GM12878 (cell line): ENCODE measurements around the gene TUBB1. TPM values are rescaled to one million over a fixed set of nuclear protein-coding genes. Genes with fewer than 3 reads are reported as not detected.
A peak's percentile ranks its signal among the peaks of the same experiment; 100 is the strongest.

Experiments
- BACH1 ChIP-seq: fragments of 450-650 bp; IDR thresholded peaks from 2 replicates; pipeline ENCODE4 v1.6.1; 2017; ENCODE audit warnings: mild to moderate bottlenecking, borderline replicate concordance
- CBX5 ChIP-seq: sonication (generic); IDR thresholded peaks from 2 replicates; pipeline ENCODE4 v1.6.1; 2016; ENCODE audit warnings: low read depth, moderate library complexity, mild to moderate bottlenecking, inconsistent platforms
- ELK1 ChIP-seq: IDR thresholded peaks from 2 replicates; pipeline ENCODE4 v1.6.1; 2012; ENCODE audit warnings: low read depth, low read length, improper control_type of control experiment
- IKZF2 ChIP-seq, 2 experiments: fragments of 450-650 bp; IDR thresholded peaks; 2 replicates each; pipeline ENCODE4 v1.6.1; 2017; ENCODE audit warnings: mild to moderate bottlenecking in 2 of 2, moderate library complexity in 2 of 2
- NBN ChIP-seq: fragments of 450-650 bp; IDR thresholded peaks from 2 replicates; pipeline ENCODE4 v1.6.1; 2016
- POU2F2 ChIP-seq: IDR thresholded peaks from 3 replicates; pipeline ENCODE4 v1.6.1; 2011; ENCODE audit warnings: low read depth, mild to moderate bottlenecking, low read length, borderline replicate concordance
- RAD51 ChIP-seq: fragments of 450-650 bp; IDR thresholded peaks from 2 replicates; pipeline ENCODE4 v1.6.1; 2016; ENCODE audit warnings: moderate library complexity, mild to moderate bottlenecking, inconsistent platforms
- RCOR1 ChIP-seq: conservative IDR thresholded peaks from 2 replicates; pipeline ENCODE4 v1.6.1; 2012; ENCODE audit warnings: low read depth, low read length, improper control_type of control experiment
- ZNF274 ChIP-seq: IDR thresholded peaks from one replicate; pipeline ENCODE4 v1.8.0; 2011; ENCODE audit not compliant: insufficient read length, insufficient read depth
- polyA plus RNA-seq, 11 experiments: library from polyadenylated mRNA; depleted of rRNA in 4 of 11; unstranded in 6 of 11; stranded (reverse) in 5 of 11; fragments of >200 nt; fragmentation: Nextera tagmentation in 4 of 11; fragmentation: Illumina TruSeq in 1 of 11; extraction: Ambion mirVana in 4 of 11; extraction: Trizol in 1 of 11; gene quantifications; 1 replicate in 1 of 11; 2 replicates in 10 of 11; pipeline versions ENCODE4 v1.2.1 to v1.2.3, GENCODE V29; 2011 to 2016; ENCODE audit warnings: inconsistent platforms in 2 of 11, missing spikeins in 2 of 11, low read depth in 1 of 11
- total RNA-seq, 4 experiments: library from RNA; depleted of rRNA in 3 of 4; stranded (reverse); fragments of >200 nt in 3 of 4; fragmentation: Illumina TruSeq in 1 of 4; extraction: Trizol in 1 of 4; gene quantifications; 2 replicates each; pipeline versions ENCODE4 v1.2.1 to v1.2.3, GENCODE V29; 2013 to 2021
- TF ChIP-seq, protein P1 (sequence below): fragments of 450-650 bp; IDR thresholded peaks from 2 replicates; pipeline ENCODE4 v1.6.1; 2018; ENCODE audit warnings: borderline replicate concordance, mild to moderate bottlenecking; ENCODE audit not compliant: partially characterized antibody
- TF ChIP-seq, protein P2 (sequence below): fragments of 450-650 bp; IDR thresholded peaks from 2 replicates; pipeline ENCODE4 v1.6.1; 2016; ENCODE audit warnings: mild to moderate bottlenecking, moderate library complexity, borderline replicate concordance

The TUBB1 gene
- total and polyA plus RNA-seq, 10 of the 15 experiments (the other 5 are each of a cell fraction or from before 2014, with no cell fraction given) = 0.02 to 0.20 (median 0.06) TPM; not detected in 3

DNA sequence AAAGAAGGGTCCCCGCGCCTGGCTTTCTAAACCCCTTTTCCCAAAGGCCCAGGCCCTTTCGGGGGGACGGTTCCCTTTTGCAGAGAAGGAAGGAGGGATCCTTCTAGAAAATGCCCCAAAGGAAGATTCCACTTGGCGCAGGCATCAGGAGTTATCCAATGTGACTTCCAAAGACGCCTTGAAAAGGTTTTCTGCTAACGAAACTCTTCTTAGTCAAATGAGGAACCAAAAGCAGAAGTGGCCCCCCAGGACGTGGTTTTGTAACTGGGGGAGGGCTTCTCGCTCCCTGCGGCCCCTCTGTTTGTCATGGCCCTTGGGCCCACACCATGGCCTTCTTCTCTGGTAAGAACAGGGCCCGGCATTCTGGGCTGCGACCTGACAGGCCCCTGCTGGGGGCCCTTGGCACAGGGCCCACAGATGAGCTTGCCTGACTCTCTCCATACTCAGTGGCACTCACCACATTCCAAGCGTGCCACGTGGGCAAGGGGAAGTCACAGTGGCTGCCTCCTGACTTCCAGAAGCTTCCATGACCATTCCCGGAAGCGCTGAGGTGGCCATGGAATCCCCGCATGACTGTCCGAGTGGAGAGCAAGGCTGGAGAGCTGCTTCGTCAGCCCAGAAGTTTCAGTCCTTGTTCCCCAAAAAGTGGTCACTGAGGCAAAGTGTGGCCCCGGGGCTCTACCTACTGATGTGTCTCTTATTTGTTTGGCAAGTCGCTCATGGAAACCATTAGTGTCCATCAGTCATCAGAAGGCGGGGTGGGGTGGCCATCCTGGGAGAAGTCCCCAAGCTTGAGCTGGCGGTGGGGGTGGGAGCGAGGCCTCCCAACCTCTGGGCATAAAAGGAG lies 11.3 kb upstream of the TUBB1 start (continued):
- peak; percentile 58; the same call in 1 of the 2 replicates for TF ChIP-seq CBX5
- peak; percentile 93 for TF ChIP-seq NBN
- TF ChIP-seq, protein P1, sequence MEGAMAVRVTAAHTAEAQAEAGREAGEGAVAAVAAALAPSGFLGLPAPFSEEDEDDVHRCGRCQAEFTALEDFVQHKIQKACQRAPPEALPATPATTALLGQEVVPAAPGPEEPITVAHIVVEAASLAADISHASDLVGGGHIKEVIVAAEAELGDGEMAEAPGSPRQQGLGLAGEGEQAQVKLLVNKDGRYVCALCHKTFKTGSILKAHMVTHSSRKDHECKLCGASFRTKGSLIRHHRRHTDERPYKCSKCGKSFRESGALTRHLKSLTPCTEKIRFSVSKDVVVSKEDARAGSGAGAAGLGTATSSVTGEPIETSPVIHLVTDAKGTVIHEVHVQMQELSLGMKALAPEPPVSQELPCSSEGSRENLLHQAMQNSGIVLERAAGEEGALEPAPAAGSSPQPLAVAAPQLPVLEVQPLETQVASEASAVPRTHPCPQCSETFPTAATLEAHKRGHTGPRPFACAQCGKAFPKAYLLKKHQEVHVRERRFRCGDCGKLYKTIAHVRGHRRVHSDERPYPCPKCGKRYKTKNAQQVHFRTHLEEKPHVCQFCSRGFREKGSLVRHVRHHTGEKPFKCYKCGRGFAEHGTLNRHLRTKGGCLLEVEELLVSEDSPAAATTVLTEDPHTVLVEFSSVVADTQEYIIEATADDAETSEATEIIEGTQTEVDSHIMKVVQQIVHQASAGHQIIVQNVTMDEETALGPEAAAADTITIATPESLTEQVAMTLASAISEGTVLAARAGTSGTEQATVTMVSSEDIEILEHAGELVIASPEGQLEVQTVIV = peak; percentile 43
- TF ChIP-seq IKZF2 (IDR thresholded peaks at IDR 0.05) = peak; percentile 99
- no peak; the same call in none of the 2 replicates for TF ChIP-seq BACH1
- TF ChIP-seq, protein P2, sequence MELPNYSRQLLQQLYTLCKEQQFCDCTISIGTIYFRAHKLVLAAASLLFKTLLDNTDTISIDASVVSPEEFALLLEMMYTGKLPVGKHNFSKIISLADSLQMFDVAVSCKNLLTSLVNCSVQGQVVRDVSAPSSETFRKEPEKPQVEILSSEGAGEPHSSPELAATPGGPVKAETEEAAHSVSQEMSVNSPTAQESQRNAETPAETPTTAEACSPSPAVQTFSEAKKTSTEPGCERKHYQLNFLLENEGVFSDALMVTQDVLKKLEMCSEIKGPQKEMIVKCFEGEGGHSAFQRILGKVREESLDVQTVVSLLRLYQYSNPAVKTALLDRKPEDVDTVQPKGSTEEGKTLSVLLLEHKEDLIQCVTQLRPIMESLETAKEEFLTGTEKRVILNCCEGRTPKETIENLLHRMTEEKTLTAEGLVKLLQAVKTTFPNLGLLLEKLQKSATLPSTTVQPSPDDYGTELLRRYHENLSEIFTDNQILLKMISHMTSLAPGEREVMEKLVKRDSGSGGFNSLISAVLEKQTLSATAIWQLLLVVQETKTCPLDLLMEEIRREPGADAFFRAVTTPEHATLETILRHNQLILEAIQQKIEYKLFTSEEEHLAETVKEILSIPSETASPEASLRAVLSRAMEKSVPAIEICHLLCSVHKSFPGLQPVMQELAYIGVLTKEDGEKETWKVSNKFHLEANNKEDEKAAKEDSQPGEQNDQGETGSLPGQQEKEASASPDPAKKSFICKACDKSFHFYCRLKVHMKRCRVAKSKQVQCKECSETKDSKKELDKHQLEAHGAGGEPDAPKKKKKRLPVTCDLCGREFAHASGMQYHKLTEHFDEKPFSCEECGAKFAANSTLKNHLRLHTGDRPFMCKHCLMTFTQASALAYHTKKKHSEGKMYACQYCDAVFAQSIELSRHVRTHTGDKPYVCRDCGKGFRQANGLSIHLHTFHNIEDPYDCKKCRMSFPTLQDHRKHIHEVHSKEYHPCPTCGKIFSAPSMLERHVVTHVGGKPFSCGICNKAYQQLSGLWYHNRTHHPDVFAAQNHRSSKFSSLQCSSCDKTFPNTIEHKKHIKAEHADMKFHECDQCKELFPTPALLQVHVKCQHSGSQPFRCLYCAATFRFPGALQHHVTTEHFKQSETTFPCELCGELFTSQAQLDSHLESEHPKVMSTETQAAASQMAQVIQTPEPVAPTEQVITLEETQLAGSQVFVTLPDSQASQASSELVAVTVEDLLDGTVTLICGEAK = no peak
- TF ChIP-seq ELK1 = no peak
- TF ChIP-seq ZNF274 = no peak
- TF ChIP-seq RCOR1 = 0 out of 2 replicates have a peak, but pooled peaks have one; percentile 6
- peak; percentile 90 for TF ChIP-seq POU2F2
- 0 out of 2 replicates have a peak, but pooled peaks have one; percentile 40 for TF ChIP-seq RAD51
- TF ChIP-seq, all 136 proteins: peak for 74
